Measurements from ENCODE around the gene HPN.

HPN gene

GRCh38 chr19:35108730-35109129 is 67.2 kb downstream of the HPN start:
- no peak for DNase-seq

- DNase-seq: no peak
Observed at GRCh38 chr19:35109395-35110112, 68.0 kb downstream of the HPN start.

GRCh38 chr19:35110974-35111373 is 69.5 kb downstream of the HPN start:
- DNase-seq: no peak

- DNase-seq: no peak
Observed at GRCh38 chr19:35112995-35113688, 71.6 kb downstream of the HPN start.

- DNase-seq: no peak
Observed at GRCh38 chr19:35114353-35115176, 73.0 kb downstream of the HPN start.

GRCh38 chr19:35115177-35115951 is 73.8 kb downstream of the HPN start, which contains the start of gene FXYD3:
Gene FXYD3 (plus strand): TSS chr19:35115823. CDS start chr19:35119377, 3,554 bp downstream.
- no peak for DNase-seq
